WTC11 (cell line): ENCODE data around the gene IGHMBP2. TPM values are rescaled to one million over a fixed set of nuclear protein-coding genes. Genes with fewer than 3 reads are reported as not detected.
A peak's percentile ranks its signal among the peaks of the same experiment; 100 is the strongest.

ENCODE experiments used
- ATAC-seq: fragments of 200-7000 bp; cut with Tn5 transposase; 2 replicates; pipeline ENCODE4 v1.10.0; 2021; ENCODE audit warnings: mild to moderate bottlenecking, moderate library complexity
- CTCF ChIA-PET: fragments of 300-600 bp; sonication (Branson Sonifier 250); formaldehyde crosslinking; loops from one replicate; lab custom pipeline; 2021; ENCODE audit warnings: antibody characterized with exemption; lab: Charles Lee
- POLR2A ChIA-PET: fragments of 350-600 bp; sonication (Branson Sonifier 250); formaldehyde crosslinking; loops from one replicate; lab custom pipeline; 2021; ENCODE audit warnings: antibody characterized with exemption; lab: Charles Lee
- DNase-seq: peaks from one replicate; pipeline ENCODE4 v3.0.0; 2021; ENCODE audit warnings: low spot score
- H3K27ac Mint-ChIP-seq: 2 replicates; pipeline ENCODE4 v1.8.0; 2021; ENCODE audit warnings: mixed read lengths
- H3K27me3 Mint-ChIP-seq: 2 replicates; pipeline ENCODE4 v1.8.0; 2021; ENCODE audit warnings: low read depth, mild to moderate bottlenecking, moderate library complexity, mixed read lengths
- H3K36me3 Mint-ChIP-seq: 2 replicates; pipeline ENCODE4 v1.8.0; 2021; ENCODE audit warnings: mixed read lengths
- H3K4me1 Mint-ChIP-seq: 2 replicates; pipeline ENCODE4 v1.8.0; 2022; ENCODE audit warnings: mixed read lengths
- H3K4me3 Mint-ChIP-seq: 2 replicates; pipeline ENCODE4 v1.8.0; 2021; ENCODE audit warnings: mild to moderate bottlenecking, moderate library complexity, mixed read lengths
- H3K9me3 Mint-ChIP-seq: 2 replicates; pipeline ENCODE4 v1.8.0; 2021; ENCODE audit warnings: mixed read lengths
- ATF2 ChIP-seq: sonication (generic); formaldehyde crosslinking; IDR thresholded peaks from 2 replicates; pipeline ENCODE4 v1.8.1; 2022; ENCODE audit warnings: low read depth, missing genetic modification reagents, borderline replicate concordance
- FOXJ3 ChIP-seq: sonication (generic); formaldehyde crosslinking; IDR thresholded peaks from 2 replicates; pipeline ENCODE4 v1.9.0; 2021; ENCODE audit warnings: missing genetic modification reagents, mild to moderate bottlenecking, borderline replicate concordance
- GTF2I ChIP-seq: fragments of 250-450 bp; sonication (Bioruptor Pico); conservative IDR thresholded peaks from 2 replicates; pipeline ENCODE4 v1.4.0; 2021; ENCODE audit warnings: mild to moderate bottlenecking
- JAZF1 ChIP-seq: fragments of 250-450 bp; sonication (Bioruptor Pico); IDR thresholded peaks from 2 replicates; pipeline ENCODE4 v1.9.0; 2021; ENCODE audit warnings: moderate library complexity, mild to moderate bottlenecking, inconsistent platforms
- NR2C2 ChIP-seq: sonication (generic); formaldehyde crosslinking; IDR thresholded peaks from 2 replicates; pipeline ENCODE4 v1.8.0; 2022; ENCODE audit warnings: mild to moderate bottlenecking, missing genetic modification reagents
- RELA ChIP-seq: sonication (generic); formaldehyde crosslinking; IDR thresholded peaks from 2 replicates; pipeline ENCODE4 v1.8.1; 2022; ENCODE audit warnings: missing genetic modification reagents, mild to moderate bottlenecking, borderline replicate concordance
- SMAD3 ChIP-seq: sonication (generic); formaldehyde crosslinking; IDR thresholded peaks from 2 replicates; pipeline ENCODE4 v1.8.0; 2022; ENCODE audit warnings: missing genetic modification reagents, mild to moderate bottlenecking, borderline replicate concordance
- TEAD4 ChIP-seq: sonication (generic); formaldehyde crosslinking; IDR thresholded peaks from 2 replicates; pipeline ENCODE4 v1.8.0; 2022; ENCODE audit warnings: mild to moderate bottlenecking, missing genetic modification reagents
- USF1 ChIP-seq: sonication (generic); formaldehyde crosslinking; IDR thresholded peaks from 2 replicates; pipeline ENCODE4 v1.8.0; 2022; ENCODE audit warnings: mild to moderate bottlenecking, missing genetic modification reagents
- ZNF232 ChIP-seq: sonication (generic); formaldehyde crosslinking; IDR thresholded peaks from 2 replicates; pipeline ENCODE4 v1.8.0; 2022; ENCODE audit warnings: mild to moderate bottlenecking, missing genetic modification reagents
- ZNF281 ChIP-seq: sonication (generic); formaldehyde crosslinking; IDR thresholded peaks from 2 replicates; pipeline ENCODE4 v1.8.0; 2023; ENCODE audit warnings: mild to moderate bottlenecking, missing genetic modification reagents
- ZNF423 ChIP-seq: fragments of 250-450 bp; sonication (Bioruptor Pico); IDR thresholded peaks from 2 replicates; pipeline ENCODE4 v2.1.2; 2022; ENCODE audit warnings: mild to moderate bottlenecking, moderate library complexity
- ZNF425 ChIP-seq: fragments of 250-450 bp; sonication (Bioruptor Pico); conservative IDR thresholded peaks from 2 replicates; pipeline ENCODE4 v1.9.0; 2021; ENCODE audit warnings: mild to moderate bottlenecking
- ZNF512 ChIP-seq: sonication (generic); formaldehyde crosslinking; IDR thresholded peaks from 2 replicates; pipeline ENCODE4 v1.8.1; 2022; ENCODE audit warnings: missing genetic modification reagents, borderline replicate concordance
- total RNA-seq: library from RNA; stranded (reverse); gene quantifications from 3 replicates; pipeline ENCODE4 v1.2.3, GENCODE V29; 2021
- TF ChIP-seq, protein P1 (sequence below): sonication (generic); formaldehyde crosslinking; IDR thresholded peaks from 2 replicates; pipeline ENCODE4 v1.8.1; 2022; ENCODE audit warnings: mild to moderate bottlenecking, missing genetic modification reagents, moderate library complexity, borderline replicate concordance

IGHMBP2 gene
- total RNA-seq, 1 experiment from 2014 or later = 22.5 TPM

GRCh38 chr11:68966894-68967780, 63.4 kb downstream of the IGHMBP2 start (continued):
- TF ChIP-seq ZNF232 (CRISPR knock-in tag) (no peak), USF1 (CRISPR knock-in tag) (no peak), GTF2I (CRISPR knock-in tag) (no peak)

DNA sequence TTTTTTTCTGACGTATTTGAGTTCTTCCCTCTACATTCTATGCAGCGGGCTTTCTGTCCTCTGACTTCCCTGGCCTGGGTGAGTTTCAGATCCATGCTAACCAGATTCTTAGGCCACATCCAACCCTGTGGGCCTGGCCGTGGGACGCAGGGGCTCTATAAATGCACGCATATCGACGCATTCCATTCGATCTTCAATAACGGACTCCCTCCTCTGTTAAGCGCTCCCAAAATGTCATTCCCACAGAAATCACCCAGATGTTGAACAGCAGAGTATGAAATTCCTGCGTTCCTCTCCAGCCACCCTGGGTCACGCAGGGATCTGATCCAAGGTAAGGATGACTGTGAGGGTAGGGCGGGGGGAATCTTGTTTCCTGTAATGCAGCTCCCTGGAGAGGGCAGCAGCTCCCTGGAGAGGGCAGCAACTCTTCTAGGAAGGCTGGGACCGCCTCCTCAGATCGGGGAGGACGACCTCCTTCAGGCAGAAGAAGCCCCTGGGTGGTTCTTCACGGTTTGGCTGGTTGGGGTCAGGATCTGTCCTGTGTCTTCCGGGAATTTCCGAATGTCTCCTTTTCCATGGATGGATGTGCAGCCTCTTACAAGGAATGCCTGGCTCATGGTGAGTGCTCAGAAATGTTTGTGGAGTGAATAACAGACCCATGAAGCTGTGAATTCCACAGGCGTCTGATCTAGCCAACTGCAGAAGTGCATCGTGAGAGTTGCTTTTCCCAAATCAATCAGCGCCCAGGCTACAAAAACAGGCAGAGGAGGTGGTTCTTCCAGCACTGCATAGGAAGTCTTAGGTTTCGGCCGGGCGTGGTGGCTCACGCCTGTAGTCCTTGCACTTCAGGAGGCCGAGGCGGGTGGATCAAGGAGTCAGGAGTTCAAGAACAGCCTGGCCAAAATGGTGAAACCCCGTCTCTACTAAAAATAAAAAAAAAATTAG, 64.9 kb downstream of the IGHMBP2 start:
- TF ChIP-seq ZNF423 (CRISPR knock-in tag) (no peak), RELA (CRISPR knock-in tag) (no peak), ZNF512 (no peak), TEAD4 (CRISPR knock-in tag) (no peak), SMAD3 (CRISPR knock-in tag) (no peak)
- TF ChIP-seq, protein P1, sequence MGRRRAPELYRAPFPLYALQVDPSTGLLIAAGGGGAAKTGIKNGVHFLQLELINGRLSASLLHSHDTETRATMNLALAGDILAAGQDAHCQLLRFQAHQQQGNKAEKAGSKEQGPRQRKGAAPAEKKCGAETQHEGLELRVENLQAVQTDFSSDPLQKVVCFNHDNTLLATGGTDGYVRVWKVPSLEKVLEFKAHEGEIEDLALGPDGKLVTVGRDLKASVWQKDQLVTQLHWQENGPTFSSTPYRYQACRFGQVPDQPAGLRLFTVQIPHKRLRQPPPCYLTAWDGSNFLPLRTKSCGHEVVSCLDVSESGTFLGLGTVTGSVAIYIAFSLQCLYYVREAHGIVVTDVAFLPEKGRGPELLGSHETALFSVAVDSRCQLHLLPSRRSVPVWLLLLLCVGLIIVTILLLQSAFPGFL (CRISPR knock-in tag) = no peak
- peaks cover 19% of the 10 kb centered on the region for H3K9me3 Mint-ChIP-seq
- ChIA-PET POLR2A (interaction anchor here (0.7 kb wide), 1 partner anchor 92 kb away, joined by 10 read pairs; no protein-coding TSS in a partner anchor), CTCF (interaction anchor here (1.0 to 5.0 kb wide), 3 partner anchors 12 to 76 kb away, joined by 4 to 40 read pairs (median 5); no protein-coding TSS in a partner anchor)
- H3K27ac Mint-ChIP-seq = no peak overlapping the region
- H3K4me3 Mint-ChIP-seq = no peak overlapping the region
- ATAC-seq = peak; percentile 67
- no peaks in the 10 kb centered on the region for H3K36me3 Mint-ChIP-seq
- peak; percentile 18 for DNase-seq
- H3K27me3 Mint-ChIP-seq = no peaks in the 10 kb centered on the region
- H3K4me1 Mint-ChIP-seq = peaks cover 6% of the 10 kb centered on the region

DNA sequence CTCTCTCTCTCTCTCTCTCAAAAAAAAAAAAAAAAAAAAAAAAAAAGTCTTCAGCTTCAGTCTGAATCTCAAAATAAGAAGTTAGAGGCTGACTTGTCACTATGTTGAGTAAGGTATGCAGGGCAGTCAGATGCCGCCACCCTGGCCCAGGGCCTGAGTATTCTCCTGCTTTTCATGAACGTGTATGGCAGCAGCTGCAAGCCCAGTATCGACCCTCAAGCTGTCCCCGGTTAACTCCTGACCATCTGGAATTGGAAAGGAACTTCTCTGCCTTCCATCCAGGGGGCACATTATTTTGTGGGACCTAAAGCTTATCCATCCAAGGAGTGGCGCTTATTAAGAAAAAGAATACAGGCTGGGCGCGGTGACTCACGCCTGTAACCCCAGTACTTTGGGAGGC, 65.7 kb downstream of the IGHMBP2 start:
- Mint-ChIP-seq H3K27ac (no peak overlapping the region), H3K36me3 (0 out of 2 replicates have a peak, but pooled peaks cover 3% of the 10 kb centered on the region), H3K9me3 (peaks cover 20% of the 10 kb centered on the region)
- TF ChIP-seq JAZF1 (CRISPR knock-in tag) (no peak), NR2C2 (CRISPR knock-in tag) (no peak), ZNF425 (CRISPR knock-in tag) (no peak), FOXJ3 (CRISPR knock-in tag) (no peak), ZNF281 (CRISPR knock-in tag) (no peak), ATF2 (CRISPR knock-in tag) (no peak), ZNF512 (no peak)
- TF ChIP-seq, all 79 proteins: peak for 0
- no peaks in the 10 kb centered on the region for H3K27me3 Mint-ChIP-seq
- CTCF ChIA-PET = interaction anchor here (0.7 to 5.0 kb wide), 4 partner anchors 13 to 146 kb away, joined by 3 to 40 read pairs (median 4); no protein-coding TSS in a partner anchor
- POLR2A ChIA-PET = interaction anchor here (0.7 kb wide), 1 partner anchor 91 kb away, joined by 10 read pairs; no protein-coding TSS in a partner anchor
- ATAC-seq (no peak), DNase-seq (peak; percentile 4)
- H3K4me3 Mint-ChIP-seq = no peak overlapping the region
- peaks cover 6% of the 10 kb centered on the region for H3K4me1 Mint-ChIP-seq
